DMS114 treated with DMSO at 0.1 percent for 48 hours (cell line): ENCODE results near the gene SVIL.

Experiments used
- DNase-seq: peaks from one replicate; lab custom pipeline; 2025; ENCODE audit not compliant: unreplicated experiment; lab: John Stamatoyannopoulos, UW

Gene SVIL

GRCh38 chr10:29650552-29650944 is 15.8 kb upstream of the SVIL start:
- no peak for DNase-seq

GRCh38 chr10:29649561-29650551 is 15.1 kb upstream of the SVIL start:
- DNase-seq, result no peak

GRCh38 chr10:29648983-29649268 is 14.2 kb upstream of the SVIL start:
- DNase-seq, result no peak

- no peak for DNase-seq
Observed at GRCh38 chr10:29648114-29648982, 13.6 kb upstream of the SVIL start.

GRCh38 chr10:29647478-29647877 is 12.7 kb upstream of the SVIL start:
- no peak for DNase-seq

GRCh38 chr10:29646960-29647461 is 12.2 kb upstream of the SVIL start:
- DNase-seq, result no peak

GRCh38 chr10:29646238-29646902 is 11.6 kb upstream of the SVIL start:
- no peak for DNase-seq

GRCh38 chr10:29643771-29644501 is 9.2 kb upstream of the SVIL start:
- DNase-seq, result no peak

GRCh38 chr10:29642990-29643389 is 8.2 kb upstream of the SVIL start:
- no peak for DNase-seq

GRCh38 chr10:29637537-29637936 is 2.8 kb upstream of the SVIL start:
- DNase-seq, result no peak

- no peak for DNase-seq
Observed at GRCh38 chr10:29636178-29636577, 1.4 kb upstream of the SVIL start.

- DNase-seq, result no peak
Observed at GRCh38 chr10:29635711-29636144, 957 bp upstream of the SVIL start.

GRCh38 chr10:29634105-29634504 is 666 bp downstream of the SVIL start:
- no peak for DNase-seq

- DNase-seq, result no peak
Observed at GRCh38 chr10:29631049-29631339, 3.8 kb downstream of the SVIL start.

- no peak for DNase-seq
Observed at GRCh38 chr10:29630205-29631048, 4.3 kb downstream of the SVIL start.

GRCh38 chr10:29628912-29629526 is 5.8 kb downstream of the SVIL start:
- no peak for DNase-seq

GRCh38 chr10:29628311-29628710 is 6.5 kb downstream of the SVIL start:
- DNase-seq, result no peak

- no peak for DNase-seq
Observed at GRCh38 chr10:29627201-29628132, 7.3 kb downstream of the SVIL start.
